HG02678 (cell line): ENCODE results near the gene DDX25.

Source experiments
- ATAC-seq: cut with Tn5 transposase; IDR thresholded peaks from one replicate; pipeline ENCODE4 v1.9.1; 2021; ENCODE audit warnings: mild to moderate bottlenecking, moderate library complexity; ENCODE audit not compliant: unreplicated experiment

Gene DDX25

GRCh38 chr11:125948278-125949051 lies 44.2 kb downstream of the DDX25 start:
- no peak for ATAC-seq

GRCh38 chr11:125949271-125950177 lies 45.2 kb downstream of the DDX25 start:
- ATAC-seq = no peak

GRCh38 chr11:125950178-125950490 lies 45.8 kb downstream of the DDX25 start:
- no peak for ATAC-seq

GRCh38 chr11:125950696-125951651 lies 46.7 kb downstream of the DDX25 start:
- no peak for ATAC-seq

- ATAC-seq = no peak
These were observed 47.4 kb downstream of the DDX25 start for GRCh38 chr11:125951731-125952130.

GRCh38 chr11:125952559-125952958 lies 48.3 kb downstream of the DDX25 start:
- ATAC-seq = no peak

GRCh38 chr11:125952973-125953372 lies 48.7 kb downstream of the DDX25 start:
- no peak for ATAC-seq

- ATAC-seq = no peak
These were observed 49.2 kb downstream of the DDX25 start for GRCh38 chr11:125953401-125953935.

GRCh38 chr11:125954123-125954944 lies 50.0 kb downstream of the DDX25 start:
- no peak for ATAC-seq

- ATAC-seq = no peak
These were observed 50.8 kb downstream of the DDX25 start for GRCh38 chr11:125954945-125955640.

GRCh38 chr11:125955856-125956255 lies 51.5 kb downstream of the DDX25 start:
- no peak for ATAC-seq

- ATAC-seq = no peak
These were observed 52.3 kb downstream of the DDX25 start for GRCh38 chr11:125956391-125957134.

GRCh38 chr11:125957618-125958332 lies 53.5 kb downstream of the DDX25 start:
- ATAC-seq = no peak

GRCh38 chr11:125958872-125959400 lies 54.6 kb downstream of the DDX25 start:
- ATAC-seq = no peak

- ATAC-seq = no peak
These were observed 55.2 kb downstream of the DDX25 start for GRCh38 chr11:125959511-125959910.

- no peak for ATAC-seq
These were observed 55.6 kb downstream of the DDX25 start for GRCh38 chr11:125959931-125960330.

- no peak for ATAC-seq
These were observed 56.5 kb downstream of the DDX25 start for GRCh38 chr11:125960771-125961170.

- ATAC-seq = no peak
These were observed 63.2 kb downstream of the DDX25 start for GRCh38 chr11:125967515-125967914.
